Stromal cell of bone marrow (primary cell): ENCODE results near the gene TECR.

Source experiments
- DNase-seq: peaks from one replicate; pipeline ENCODE4 v3.0.0-alpha.2; 2012; ENCODE audit warnings: low read depth

The TECR gene

DNA sequence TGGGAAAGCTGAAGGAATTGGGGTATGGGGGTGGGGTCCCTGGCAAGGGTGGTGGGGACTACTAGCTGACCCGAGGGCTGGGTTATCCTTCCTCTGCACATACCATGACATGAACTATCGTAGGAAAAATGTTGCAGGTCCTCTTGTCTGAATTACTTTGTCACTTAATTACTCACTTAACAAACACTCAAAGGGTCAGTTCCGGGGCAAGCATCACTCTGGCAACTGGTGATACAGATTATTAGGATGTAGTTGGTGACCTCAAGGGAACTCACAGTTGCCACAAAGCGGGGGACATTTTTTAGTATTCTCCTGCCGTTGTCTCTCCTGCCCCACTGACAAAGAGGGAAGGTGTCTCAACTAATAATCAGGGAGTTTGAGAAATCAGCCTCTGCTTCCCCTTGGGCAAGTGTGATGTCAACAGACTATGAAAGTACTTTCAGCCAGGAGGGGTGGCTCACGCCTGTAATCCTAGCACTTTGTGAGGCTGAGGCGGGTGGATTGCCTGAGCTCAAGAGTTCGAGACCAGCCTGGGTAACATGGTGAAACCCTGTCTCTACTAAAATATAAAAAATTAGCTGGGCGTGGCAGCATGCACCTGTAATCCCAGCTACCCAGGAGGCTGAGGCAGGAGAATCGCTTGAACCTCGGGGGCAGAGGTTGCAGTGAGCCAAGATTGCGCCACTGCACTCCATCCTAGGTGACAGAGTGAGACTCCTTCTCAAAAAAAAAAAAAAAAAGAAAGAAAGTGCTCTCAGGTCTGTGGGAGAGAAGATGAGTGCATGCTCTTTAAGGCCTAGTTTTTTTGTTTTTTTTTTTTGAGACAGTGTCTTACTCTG, 21.5 kb upstream of the TECR start:
- no peak for DNase-seq

DNA sequence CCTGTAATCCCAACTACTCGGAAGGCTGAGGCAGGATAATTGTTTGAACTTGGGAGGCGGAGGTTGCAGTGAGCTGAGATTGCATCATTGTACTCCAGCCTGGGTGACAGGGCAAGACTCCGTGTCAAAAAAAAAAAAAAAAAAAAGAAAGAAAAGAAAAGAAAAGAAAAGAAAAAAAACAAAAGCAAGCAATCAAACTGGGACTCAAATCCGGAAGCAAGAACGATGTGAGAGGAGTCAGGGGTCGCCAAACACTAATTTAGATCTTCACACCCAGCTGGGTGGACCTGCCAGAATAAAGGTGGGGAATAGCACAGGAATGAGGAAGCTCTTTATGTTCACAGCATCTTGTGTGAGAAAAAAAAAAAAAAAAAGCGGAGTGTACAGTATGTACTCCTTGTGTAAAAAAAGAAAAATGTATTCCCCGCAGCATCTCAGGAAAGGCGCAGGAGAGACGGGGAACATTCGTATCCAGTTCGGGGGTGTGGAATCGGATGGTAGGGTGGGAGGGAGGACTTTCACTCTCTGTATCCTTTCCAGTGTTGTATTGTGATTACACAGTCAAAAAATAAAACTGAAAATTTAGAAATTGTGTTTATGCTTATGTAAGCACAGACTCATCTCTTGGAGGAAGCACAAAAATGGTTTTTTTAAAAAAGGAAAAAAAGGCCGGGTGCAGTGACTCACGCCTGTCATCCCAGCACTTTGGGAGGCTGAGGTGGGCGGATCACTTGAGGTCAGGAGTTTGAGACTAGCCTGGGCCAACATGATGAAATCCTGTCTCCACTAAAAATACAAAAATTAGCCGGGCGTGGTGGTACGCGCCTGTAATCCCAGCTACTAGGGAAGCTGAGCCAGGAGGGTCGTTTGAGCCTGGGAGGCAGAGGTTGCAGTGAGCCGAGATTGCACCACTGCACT, 18.8 kb upstream of the TECR start:
- peak; percentile 76 for DNase-seq

DNA sequence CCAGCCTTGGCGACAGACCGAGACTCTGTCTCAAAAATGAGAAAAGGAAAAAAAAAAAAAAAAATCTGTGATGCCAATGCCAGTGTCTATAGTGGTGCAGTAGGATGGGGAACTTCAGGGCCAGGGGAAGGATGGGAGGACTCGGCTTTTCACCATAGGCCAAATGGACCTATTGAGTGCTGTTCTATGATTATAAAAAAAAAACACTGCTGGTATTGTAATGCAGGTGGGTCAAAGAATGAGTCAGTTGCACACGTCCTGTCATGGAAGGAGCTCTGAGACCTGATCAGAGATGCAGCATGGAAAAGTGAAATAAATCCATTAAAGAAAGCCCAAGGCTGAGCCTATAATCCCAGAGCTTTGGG, 18.2 kb upstream of the TECR start:
- DNase-seq, result no peak

DNA sequence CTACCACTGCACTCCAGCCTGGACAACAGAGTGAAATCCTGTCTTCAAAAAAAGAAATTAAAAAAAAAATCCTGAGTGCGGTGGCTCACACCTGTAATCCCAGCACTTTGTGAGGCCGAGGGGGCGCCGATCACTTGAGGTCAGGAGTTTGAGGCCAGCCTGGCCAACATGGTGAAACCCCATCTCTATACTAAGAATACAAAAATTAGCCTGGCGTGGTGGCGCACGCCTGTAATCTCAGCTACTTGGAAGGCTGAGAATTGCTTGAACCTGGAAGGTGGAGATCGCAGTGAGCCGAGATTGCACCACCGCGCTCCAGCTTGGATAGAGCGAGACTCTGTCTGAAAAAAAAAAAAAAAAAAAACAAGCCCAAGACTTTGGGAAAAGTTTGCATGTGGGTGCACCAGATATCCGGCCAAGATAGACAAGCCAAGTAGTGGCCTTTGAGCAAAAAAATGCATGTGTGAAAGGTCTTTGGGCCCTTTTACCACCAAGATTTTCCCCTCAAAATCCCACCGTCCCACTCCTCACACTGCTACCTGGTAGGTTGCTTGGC, 16.9 kb upstream of the TECR start:
- no peak for DNase-seq

DNA sequence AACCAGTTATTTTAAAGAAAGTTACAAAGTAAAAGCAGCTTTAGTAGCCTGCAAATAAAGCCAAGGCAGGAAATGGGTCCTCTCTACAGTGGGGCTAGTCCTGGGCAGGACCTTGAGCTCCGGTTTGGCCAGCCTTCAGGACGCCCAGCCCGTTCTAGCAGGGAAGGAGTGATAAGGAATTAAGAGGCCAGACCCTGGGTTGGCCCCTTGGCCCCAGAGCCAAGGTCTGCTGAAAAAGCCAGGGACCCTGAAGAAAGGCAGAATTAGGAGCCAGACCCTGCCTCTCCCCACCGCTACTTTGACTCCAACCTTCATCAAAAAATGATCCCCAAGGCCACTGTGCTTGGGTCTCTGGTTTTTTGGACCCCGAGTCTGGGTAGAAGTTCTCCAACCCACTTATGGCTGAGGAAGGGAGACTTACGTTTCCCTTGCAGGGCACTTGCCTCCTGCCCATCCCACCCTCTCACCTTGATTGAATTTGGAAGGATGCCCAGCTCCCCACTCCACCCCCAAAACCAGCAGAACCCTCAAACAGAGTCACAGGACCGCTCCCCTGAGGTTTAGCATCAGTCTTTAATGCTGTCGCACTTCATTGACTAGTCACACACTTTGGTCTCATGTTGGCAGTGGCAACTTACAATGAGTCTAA, 15.1 kb upstream of the TECR start:
- no peak for DNase-seq

DNA sequence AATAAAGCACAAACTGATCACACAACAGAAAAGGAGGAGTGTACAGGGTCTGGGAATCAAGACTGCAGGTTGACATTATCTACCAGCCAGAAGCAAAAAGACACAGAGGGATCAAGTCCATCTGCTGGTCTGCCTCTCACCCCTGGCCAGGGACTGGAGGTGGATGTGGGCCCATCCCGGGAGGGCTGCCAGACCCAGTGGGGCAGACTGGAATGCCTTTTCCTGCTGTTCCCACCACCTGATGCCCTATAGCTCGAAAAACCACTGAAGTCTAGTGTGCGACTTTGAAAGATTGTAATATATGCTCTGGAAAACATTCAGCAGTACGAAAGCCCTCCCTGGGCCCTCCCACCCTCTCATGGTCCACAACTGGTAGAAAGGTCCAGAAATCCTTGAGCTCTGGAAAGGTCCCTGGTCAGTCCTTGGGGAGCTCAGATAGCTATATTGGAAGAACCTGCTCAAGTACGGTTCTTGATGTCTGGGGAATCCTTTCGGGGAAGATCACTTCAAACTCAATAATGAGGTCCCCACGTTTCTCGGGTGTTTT, 13.8 kb upstream of the TECR start:
- DNase-seq, result no peak

DNA sequence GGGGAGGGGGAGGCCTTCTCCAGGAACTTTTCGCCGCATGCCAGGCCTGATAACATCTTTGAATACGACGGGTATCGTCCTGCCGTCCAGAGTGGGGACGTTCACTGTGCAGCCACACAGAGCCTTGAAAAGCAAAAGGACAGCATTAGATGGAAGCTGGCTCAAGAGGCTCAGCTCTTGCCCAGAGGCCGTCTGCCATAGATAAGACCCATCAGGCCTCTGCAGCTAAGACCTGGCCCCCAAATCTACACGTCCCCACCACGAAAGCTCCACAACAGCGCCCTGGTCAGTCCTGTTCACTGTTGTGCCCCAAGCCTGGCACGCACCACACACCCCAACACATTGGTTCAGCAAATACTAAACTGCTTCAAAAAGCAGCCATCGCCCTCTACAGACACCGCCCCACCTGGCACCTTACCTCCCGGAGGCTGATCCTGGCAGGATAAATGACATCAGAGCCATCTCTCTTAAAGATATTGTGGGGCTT, 13.3 kb upstream of the TECR start:
- DNase-seq, result no peak

DNA sequence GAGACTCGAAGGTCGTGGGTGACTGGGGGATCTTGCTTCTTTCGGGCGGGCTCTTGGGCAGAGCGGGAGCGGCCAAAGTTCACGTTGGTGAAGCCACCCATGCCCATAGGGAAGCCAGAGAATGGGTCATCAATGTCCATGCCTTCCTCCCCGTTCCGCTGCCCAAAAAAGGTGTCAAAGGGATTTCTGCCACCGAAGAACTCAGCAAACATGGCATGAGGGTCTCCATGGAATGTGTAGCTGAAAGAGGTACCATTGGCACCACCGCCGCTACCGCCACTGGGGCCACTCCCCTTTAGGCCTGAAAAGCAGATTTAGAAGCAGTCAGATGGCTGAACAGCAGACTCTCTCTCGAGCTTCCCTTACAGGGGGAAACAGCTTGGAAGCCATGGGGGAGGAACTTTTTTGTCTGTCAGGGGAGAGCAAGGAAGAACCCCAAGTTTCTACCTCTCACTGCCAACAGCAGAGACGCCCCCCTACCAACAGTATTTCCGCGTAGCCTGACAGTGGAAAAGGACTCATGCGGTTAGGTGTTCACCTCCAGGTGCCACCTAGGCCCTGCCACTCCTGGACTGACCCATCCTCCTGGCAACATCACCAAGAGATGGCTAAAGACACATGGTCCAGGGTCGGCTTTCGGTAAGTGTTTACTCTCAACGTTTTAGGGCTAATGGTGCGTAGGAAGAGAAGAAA, 12.5 kb upstream of the TECR start:
- no peak for DNase-seq

DNA sequence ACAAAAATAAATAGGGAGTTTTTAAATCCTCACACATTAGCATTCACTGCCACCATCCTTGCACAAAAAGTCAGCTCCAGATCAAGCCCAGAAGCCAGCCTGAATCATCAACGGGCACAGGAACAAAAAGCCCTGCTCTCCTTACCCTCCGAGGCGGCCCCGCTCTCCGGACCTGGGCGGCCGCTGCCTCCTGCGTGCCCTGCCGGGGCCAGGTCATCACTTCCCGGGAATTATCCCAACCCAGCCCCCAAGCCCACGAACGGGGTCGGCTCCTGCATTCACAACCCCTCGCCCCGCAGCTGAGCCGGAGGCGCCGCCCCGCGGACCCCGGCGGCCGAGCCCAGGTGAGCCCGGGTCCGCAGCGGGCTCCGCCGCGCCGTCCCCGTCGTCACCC, 12.0 kb upstream of the TECR start:
- no peak for DNase-seq

DNA sequence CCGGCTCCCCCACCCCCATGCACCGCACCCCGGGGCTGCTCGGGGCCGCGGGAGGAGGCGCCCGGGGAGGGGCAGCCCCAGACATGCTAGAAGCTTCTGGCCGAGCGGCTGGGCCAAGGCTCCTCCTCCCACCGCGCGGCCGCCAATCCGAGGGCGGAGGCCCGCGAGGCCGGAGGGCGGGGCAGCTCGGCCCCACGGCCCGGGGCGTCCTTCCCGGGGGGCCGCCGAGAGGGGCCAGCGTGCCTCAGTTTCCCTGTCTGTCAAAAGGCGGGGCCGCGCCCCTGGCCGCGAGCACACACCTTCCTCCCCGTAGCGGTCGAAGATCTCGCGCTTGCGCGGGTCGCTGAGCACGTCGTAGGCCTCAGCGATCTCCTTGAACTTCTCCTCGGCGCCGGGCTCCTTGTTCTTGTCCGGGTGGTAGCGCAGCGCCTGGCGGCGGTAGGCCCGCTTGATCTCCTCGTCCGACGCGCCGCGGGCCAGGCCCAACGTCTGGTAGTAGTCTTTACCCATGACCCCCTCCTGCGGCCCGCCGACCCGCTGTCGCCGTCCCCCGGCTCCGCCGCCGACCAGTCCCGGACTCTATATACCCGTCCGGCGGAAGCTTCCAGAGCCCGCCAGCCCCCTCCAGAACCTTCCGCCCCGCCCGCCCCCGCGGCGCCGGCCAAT, 11.4 kb upstream of the TECR start, which contains the start of gene DNAJB1:
Gene DNAJB1, minus strand, starts transcription at position 558 of the 666 bp plus-strand sequence. Its CDS starts 48 bp downstream, at position 510.
- peak; percentile 66 for DNase-seq

DNA sequence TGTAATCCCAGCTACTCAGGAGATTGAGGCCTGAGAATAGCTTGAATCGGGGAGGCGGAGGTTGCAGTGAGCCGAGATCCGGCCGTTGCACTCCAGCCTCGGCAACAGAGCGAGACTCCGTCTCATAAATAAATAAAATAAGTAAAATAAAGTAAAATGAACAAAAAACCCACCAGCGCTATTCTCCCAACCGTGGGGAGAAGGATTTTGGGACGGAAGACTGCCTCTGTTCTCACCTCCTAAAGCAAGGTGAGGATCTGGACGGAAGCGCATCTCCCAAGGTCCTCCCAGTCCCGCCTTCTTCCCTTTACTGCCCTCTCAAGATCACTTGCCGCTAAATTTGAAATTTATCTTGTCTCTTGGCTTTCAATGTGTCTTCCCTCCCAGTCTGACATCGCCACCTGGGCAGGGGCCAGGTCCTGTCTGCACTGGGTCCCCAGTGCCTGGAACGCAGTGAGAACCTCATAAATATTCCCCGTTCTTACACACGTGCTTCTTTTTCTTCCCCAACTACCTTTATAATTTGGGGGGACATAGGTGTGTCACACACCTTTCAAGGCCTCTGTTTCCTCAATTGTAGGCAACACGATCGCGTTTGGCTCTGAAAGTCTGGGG, 10.0 kb upstream of the TECR start:
- DNase-seq, result no peak

DNA sequence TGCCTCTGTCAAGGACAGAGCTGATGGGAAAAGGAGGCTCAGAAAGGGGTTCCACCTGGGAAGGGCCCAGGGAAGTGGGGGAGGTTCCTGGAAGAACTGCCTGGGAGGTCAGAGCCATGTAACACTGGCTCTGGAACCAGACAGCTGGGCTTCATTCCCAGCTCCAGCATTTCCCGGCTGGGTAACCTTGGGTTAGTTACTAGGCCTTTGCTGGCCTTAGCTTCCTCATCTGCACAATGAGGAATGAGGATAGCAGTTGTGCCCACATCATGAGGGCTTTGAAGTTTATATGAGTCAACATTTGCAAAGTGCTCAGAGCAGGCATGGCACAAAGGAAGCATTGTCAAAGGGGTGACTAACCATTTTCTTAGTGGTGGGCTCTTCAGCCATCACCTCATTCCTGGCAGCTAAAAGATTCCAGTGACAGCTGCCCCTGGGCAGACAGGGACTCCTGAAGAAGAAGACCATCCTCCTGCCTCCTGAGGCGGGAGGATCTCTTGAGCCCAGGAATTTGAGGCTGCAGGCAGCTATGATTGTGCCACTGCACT, 9.5 kb upstream of the TECR start:
- peak; percentile 60 for DNase-seq

DNA sequence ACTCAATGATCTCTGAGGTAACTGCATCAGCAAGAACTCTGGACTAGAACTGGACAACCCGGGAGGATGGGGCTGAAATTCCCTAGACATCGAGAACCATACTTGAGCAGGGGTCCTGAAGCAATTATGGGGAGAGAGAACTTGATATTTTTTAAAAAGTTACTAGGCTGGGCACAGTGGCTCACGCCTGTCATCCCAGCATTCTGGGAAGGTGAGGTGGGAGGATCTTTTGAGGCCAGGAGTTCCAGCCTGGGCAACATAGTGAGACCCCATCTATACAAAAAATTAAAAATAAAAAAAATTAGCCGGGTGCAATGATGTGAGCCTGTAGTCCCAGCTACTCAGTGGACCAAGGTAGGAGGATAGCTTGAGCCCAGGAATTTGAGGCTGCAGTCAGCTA, 8.9 kb upstream of the TECR start:
- DNase-seq, result no peak

DNA sequence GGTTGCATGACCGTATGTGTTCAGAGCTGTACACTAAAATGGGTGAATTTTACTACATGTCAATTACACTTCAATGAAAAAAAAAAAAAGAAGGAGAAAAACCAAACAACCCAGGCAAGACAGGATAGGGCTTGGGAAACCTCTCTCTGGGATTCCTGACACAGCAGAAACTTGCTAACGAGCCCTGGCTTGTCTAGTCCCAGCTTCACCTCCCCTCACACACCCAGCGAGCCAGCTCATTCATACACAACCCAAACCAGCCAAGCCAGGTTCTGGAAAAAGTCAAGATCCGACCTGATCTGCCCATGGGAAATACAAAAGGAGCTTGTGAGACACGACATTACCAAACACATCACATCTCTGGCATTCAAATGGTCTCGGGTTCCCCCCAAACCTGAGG, 3.7 kb upstream of the TECR start:
- no peak for DNase-seq

DNA sequence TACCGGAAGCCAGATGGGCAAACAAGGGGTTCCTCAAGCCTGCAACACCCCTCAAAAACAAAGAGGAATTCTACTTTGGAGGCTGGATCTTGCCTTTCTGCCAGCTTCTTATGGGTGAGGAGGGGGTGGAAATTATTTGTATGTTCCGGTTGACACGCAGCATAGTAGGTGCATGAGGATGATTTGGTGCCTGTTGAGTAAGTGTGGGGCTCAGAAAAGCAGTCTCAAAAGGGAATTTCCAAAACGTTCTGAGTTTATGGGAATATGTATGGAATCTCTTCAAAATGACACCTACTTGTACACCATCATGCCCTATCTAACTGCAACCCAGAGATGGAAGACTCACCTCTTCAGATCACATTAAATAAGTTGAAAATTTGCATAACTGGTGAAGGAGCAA, 3.0 kb upstream of the TECR start:
- no peak for DNase-seq

DNA sequence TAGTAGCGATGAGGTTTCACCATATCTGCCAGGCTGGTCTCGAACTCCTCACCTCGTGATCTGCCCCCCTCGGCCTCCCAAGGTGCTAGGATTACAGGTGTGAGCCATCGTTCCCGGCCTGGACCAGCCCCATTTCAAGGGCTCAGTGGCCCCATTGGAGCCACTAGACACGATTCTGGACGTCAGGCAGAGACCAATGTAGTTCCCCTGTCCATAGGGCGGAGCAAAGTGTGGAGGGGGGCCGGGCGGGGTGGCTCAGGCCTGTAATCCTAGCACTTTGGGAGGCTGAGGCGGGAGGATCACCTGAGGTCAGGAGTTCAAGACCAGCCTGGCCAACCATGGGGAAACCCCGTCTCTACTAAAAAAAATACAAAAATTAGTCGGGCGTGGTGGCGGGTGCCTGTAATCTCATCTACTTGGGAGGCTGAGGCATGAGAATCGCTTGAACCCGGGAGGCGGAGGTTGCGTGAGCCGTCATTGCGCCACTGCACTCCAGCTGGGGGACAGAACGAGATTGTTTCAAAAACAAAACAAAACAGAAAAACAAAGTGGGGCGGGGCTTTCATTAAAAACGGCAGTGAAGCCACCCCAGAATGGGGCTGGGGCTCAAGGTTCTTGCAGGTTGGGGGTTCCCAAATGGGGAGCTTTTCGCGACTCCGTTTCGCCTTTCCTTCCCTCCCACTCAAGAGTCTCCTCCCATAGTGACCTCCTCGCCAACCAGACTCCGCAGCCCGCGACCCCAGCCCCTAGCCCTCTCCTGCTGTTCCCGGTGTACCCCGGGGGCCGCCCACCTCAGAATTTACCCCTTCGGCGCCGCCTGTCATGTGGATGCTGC, 758 bp upstream of the TECR start:
- no peak for DNase-seq

DNA sequence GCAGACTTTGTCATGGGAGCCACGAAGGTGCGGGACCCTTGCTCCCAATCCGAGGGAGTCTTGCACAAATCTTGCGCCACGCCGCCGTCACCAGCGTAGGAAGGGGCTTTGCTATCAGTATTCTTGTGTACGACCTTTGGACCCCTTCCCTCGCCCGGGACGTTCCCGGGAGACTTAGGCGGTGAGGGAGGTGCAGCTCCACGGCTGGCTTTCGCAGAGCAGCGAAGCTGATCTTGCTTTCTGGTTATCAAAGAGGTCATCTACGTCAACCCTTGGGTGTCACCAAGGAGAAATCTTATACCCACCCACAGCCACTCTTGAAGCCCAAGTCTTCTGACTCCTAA, 583 bp downstream of the TECR start:
- no peak for DNase-seq

DNA sequence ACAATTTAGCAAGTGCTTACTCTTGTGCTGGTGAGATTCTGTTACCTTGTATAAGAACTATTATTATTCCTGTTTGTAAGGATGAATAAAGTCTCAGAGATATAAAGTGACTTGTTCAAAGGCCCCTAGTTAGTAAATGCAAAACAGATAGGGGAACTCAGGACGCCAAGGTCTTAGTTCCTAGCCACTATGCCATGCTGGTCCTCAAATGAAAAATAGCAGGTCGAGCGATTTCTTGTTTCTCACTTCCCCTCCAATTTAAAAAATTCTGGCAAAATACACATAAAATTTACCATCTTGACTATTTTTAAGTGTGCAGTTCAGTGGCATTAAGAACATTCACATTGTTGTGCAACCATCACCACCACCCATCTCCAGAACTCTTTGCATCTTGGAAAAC, 1.1 kb downstream of the TECR start:
- DNase-seq, result no peak

DNA sequence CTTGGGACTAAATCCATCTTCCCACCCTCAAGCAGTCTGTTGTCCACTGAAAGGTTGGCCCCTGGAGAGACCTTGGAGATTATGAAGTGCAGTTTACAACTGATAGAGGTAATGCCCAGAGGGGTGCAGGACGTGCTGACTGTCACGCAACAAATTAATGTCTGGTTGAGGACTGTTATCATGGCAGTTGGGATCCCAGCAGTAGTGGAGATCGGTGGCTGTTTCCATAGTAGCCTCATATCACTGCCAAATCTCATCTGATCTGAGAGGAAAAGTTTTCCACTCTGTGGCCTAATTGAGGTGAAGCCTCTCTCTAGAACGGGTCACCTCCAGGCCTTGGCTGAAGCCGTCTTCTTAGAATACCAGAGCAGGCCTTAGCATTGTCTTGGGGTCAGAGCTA, 4.1 kb downstream of the TECR start:
- DNase-seq, result no peak
